ENCODE measurements around the gene SERINC3. TPM values are rescaled to one million over a fixed set of nuclear protein-coding genes. Genes with fewer than 3 reads are reported as not detected.
A peak's percentile ranks its signal among the peaks of the same experiment; 100 is the strongest.

Gene SERINC3
- total RNA-seq, 1 experiment from 2014 or later, result 54.8 TPM

- Histone ChIP-seq H3K9me3 (no peaks in the 10 kb centered on the region), H3K27me3 (no peaks in the 10 kb centered on the region), H3K4me3 (no peak overlapping the region), H3K36me3 (peaks cover 75% of the 10 kb centered on the region)
- DNase-seq, result no peak
These were observed 12.1 kb downstream of the SERINC3 start for GRCh38 chr20:44509762-44510161.

GRCh38 chr20:44504402-44505307 lies 17.2 kb downstream of the SERINC3 start:
- no peak overlapping the region for H3K4me3 ChIP-seq
- H3K27me3 ChIP-seq, result no peaks in the 10 kb centered on the region
- H3K36me3 ChIP-seq, result peaks cover 90% of the 10 kb centered on the region
- no peak for DNase-seq
- no peaks in the 10 kb centered on the region for H3K9me3 ChIP-seq

GRCh38 chr20:44502968-44503367 lies 18.9 kb downstream of the SERINC3 start:
- H3K27me3 ChIP-seq, result no peaks in the 10 kb centered on the region
- peaks cover 84% of the 10 kb centered on the region for H3K36me3 ChIP-seq
- no peaks in the 10 kb centered on the region for H3K9me3 ChIP-seq
- DNase-seq, result no peak
- H3K4me3 ChIP-seq, result no peak overlapping the region

GRCh38 chr20:44501448-44501847 lies 20.4 kb downstream of the SERINC3 start:
- no peaks in the 10 kb centered on the region for H3K27me3 ChIP-seq
- peak; percentile 75 for DNase-seq
- H3K4me3 ChIP-seq, result no peak overlapping the region
- H3K36me3 ChIP-seq, result peaks cover 81% of the 10 kb centered on the region
- no peaks in the 10 kb centered on the region for H3K9me3 ChIP-seq

GRCh38 chr20:44500221-44500620 lies 21.6 kb downstream of the SERINC3 start:
- Histone ChIP-seq H3K36me3 (peaks cover 85% of the 10 kb centered on the region), H3K27me3 (no peaks in the 10 kb centered on the region), H3K9me3 (no peaks in the 10 kb centered on the region), H3K4me3 (no peak overlapping the region)
- no peak for DNase-seq

- Histone ChIP-seq H3K4me3 (no peak overlapping the region), H3K36me3 (peaks cover 80% of the 10 kb centered on the region), H3K27me3 (no peaks in the 10 kb centered on the region), H3K9me3 (no peaks in the 10 kb centered on the region)
- DNase-seq, result no peak
These were observed 24.1 kb downstream of the SERINC3 start for GRCh38 chr20:44497761-44498160.

GRCh38 chr20:44496976-44497375 lies 24.9 kb downstream of the SERINC3 start:
- H3K27me3 ChIP-seq, result no peaks in the 10 kb centered on the region
- H3K4me3 ChIP-seq, result no peak overlapping the region
- H3K9me3 ChIP-seq, result no peaks in the 10 kb centered on the region
- peak; percentile 68 for DNase-seq
- peaks cover 82% of the 10 kb centered on the region for H3K36me3 ChIP-seq

GRCh38 chr20:44495802-44496481 lies 25.9 kb downstream of the SERINC3 start:
- Histone ChIP-seq H3K27me3 (no peaks in the 10 kb centered on the region), H3K4me3 (no peak overlapping the region), H3K36me3 (peaks cover 81% of the 10 kb centered on the region), H3K9me3 (no peaks in the 10 kb centered on the region)
- DNase-seq, result peak; percentile 50

GRCh38 chr20:44495257-44495656 lies 26.6 kb downstream of the SERINC3 start:
- DNase-seq, result no peak
- H3K9me3 ChIP-seq, result no peaks in the 10 kb centered on the region
- H3K27me3 ChIP-seq, result no peaks in the 10 kb centered on the region
- H3K4me3 ChIP-seq, result no peak overlapping the region
- H3K36me3 ChIP-seq, result peaks cover 79% of the 10 kb centered on the region

- Histone ChIP-seq H3K27me3 (no peaks in the 10 kb centered on the region), H3K36me3 (peaks cover 81% of the 10 kb centered on the region), H3K9me3 (no peaks in the 10 kb centered on the region), H3K4me3 (no peak overlapping the region)
- peak; percentile 12 for DNase-seq
These were observed 27.2 kb downstream of the SERINC3 start for GRCh38 chr20:44494681-44495080.

GRCh38 chr20:44494266-44494665 lies 27.6 kb downstream of the SERINC3 start:
- peak; percentile 53 for DNase-seq
- Histone ChIP-seq H3K4me3 (no peak overlapping the region), H3K36me3 (peaks cover 83% of the 10 kb centered on the region), H3K9me3 (no peaks in the 10 kb centered on the region), H3K27me3 (no peaks in the 10 kb centered on the region)

- DNase-seq, result peak; percentile 44
- H3K27me3 ChIP-seq, result no peaks in the 10 kb centered on the region
- no peak overlapping the region for H3K4me3 ChIP-seq
- no peaks in the 10 kb centered on the region for H3K9me3 ChIP-seq
- peaks cover 88% of the 10 kb centered on the region for H3K36me3 ChIP-seq
These were observed 30.1 kb downstream of the SERINC3 start for GRCh38 chr20:44491635-44492395.

- no peak for DNase-seq
- peaks cover 86% of the 10 kb centered on the region for H3K36me3 ChIP-seq
- H3K4me3 ChIP-seq, result no peak overlapping the region
- H3K27me3 ChIP-seq, result no peaks in the 10 kb centered on the region
- H3K9me3 ChIP-seq, result no peaks in the 10 kb centered on the region
These were observed 31.9 kb downstream of the SERINC3 start for GRCh38 chr20:44489931-44490330.

- Histone ChIP-seq H3K9me3 (no peaks in the 10 kb centered on the region), H3K4me3 (no peak overlapping the region), H3K27me3 (no peaks in the 10 kb centered on the region), H3K36me3 (peaks cover 89% of the 10 kb centered on the region)
- DNase-seq, result no peak
These were observed 32.6 kb downstream of the SERINC3 start for GRCh38 chr20:44489223-44489622.

- Histone ChIP-seq H3K36me3 (peaks cover 84% of the 10 kb centered on the region), H3K27me3 (no peaks in the 10 kb centered on the region), H3K9me3 (no peaks in the 10 kb centered on the region), H3K4me3 (no peak overlapping the region)
- no peak for DNase-seq
These were observed 33.3 kb downstream of the SERINC3 start for GRCh38 chr20:44488551-44488950.

GRCh38 chr20:44485830-44486198 lies 36.1 kb downstream of the SERINC3 start:
- Histone ChIP-seq H3K9me3 (no peaks in the 10 kb centered on the region), H3K36me3 (peaks cover 80% of the 10 kb centered on the region), H3K27me3 (no peaks in the 10 kb centered on the region), H3K4me3 (no peak overlapping the region)
- DNase-seq, result no peak

Measured in MG63 (cell line).